Erythroblast (primary cell): Measurements from ENCODE around the gene MS4A2.

Source experiments
- GATA1 ChIP-seq: IDR thresholded peaks from 2 replicates; pipeline ENCODE4 v1.6.1; 2011; ENCODE audit warnings: low read depth, mild to moderate bottlenecking, control low read depth, low read length, moderate library complexity
- POLR2A ChIP-seq: IDR thresholded peaks from 2 replicates; pipeline ENCODE4 v1.6.1; 2011; ENCODE audit warnings: mild to moderate bottlenecking, low read length

DNA sequence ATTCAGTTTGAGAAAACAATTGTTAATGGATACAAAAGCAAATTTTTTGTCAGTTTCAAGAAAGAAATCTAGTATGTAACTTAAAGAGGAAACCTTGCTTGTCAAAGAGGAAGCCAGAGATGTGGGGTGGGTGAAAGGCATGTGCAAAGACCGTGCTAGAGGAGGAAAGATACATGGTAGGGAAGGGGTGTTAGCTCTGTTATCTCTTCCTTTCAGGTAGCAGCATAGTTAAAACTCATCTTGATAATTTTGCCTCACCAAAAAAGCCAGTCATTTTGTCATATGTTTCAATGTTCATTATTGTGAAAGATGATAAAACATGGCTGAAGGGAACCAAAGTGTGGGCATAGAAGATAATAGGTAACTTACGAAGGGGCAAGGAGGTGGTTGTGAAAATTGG, 2.6 kb upstream of the MS4A2 start:
- TF ChIP-seq POLR2A = no peak
- no peak for TF ChIP-seq GATA1
